GM21423 (cell line): Measurements from ENCODE around the gene CDC37.

Source experiments
- ATAC-seq: cut with Tn5 transposase; IDR thresholded peaks from one replicate; pipeline ENCODE4 v1.9.1; 2021; ENCODE audit warnings: mild to moderate bottlenecking, moderate library complexity; ENCODE audit not compliant: unreplicated experiment

The CDC37 gene

DNA sequence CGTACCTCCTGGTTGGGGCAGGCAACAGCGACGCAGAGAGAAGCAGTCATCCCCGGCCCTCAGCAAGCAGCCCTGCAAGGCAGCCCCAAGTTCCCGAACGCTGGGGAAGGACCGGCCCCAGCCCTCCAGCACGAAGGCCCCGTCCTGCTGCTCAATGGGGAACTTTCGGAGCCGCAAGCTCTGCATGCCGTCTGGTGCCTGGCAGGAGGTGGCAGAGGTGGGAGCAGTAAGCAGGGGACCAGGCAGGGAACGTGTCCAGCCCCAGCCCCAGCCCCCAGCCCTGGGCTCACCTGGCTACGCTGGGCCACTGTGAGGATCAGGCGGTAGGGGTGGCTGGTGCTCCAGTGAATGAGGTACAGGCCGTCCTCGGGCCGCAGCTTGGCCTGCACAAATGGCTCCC, 41.1 kb downstream of the CDC37 start:
- no peak for ATAC-seq

DNA sequence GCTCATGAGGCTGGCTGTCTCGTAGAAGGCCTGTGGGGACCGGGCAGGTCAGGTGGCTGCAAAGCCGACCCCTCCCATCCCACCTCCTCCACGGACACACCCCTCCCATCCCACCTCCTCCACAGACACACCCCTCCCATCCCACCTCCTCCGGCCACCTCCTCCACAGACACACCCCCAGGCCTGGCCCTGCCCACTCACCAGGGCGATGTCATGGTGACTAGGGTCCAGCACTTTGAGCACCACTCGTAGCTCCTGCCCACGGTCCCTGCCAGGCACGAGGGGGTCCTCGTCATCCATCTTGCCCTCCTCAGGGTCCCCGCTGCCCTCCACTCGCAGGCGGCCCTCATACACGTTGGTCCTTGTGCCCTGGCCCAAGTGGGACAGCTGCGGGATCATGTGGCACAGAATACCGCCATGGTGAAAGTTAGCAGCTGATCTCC, 41.8 kb downstream of the CDC37 start:
- no peak for ATAC-seq

DNA sequence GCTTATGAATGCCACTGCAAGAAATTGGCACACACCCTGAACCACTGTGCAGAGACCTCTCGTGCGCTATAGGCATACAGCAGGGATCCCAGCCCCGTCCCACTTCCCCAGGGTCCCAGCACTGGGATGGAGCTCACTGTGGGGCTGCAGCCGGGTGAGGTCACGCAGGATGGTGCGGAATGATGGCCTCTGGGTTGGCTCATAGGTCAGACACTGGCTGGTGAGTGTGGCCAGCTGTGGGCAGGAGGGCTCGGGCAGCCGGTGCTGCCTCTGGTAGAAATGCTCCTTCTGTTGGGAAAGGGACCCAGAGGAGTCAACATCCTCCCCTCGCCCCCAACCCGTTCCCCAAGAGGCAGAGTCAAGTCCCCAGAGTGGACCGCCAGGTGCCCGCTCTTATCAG, 46.9 kb downstream of the CDC37 start:
- ATAC-seq = no peak

GRCh38 chr19:10353793-10354391, 49.5 kb downstream of the CDC37 start:
- no peak for ATAC-seq

DNA sequence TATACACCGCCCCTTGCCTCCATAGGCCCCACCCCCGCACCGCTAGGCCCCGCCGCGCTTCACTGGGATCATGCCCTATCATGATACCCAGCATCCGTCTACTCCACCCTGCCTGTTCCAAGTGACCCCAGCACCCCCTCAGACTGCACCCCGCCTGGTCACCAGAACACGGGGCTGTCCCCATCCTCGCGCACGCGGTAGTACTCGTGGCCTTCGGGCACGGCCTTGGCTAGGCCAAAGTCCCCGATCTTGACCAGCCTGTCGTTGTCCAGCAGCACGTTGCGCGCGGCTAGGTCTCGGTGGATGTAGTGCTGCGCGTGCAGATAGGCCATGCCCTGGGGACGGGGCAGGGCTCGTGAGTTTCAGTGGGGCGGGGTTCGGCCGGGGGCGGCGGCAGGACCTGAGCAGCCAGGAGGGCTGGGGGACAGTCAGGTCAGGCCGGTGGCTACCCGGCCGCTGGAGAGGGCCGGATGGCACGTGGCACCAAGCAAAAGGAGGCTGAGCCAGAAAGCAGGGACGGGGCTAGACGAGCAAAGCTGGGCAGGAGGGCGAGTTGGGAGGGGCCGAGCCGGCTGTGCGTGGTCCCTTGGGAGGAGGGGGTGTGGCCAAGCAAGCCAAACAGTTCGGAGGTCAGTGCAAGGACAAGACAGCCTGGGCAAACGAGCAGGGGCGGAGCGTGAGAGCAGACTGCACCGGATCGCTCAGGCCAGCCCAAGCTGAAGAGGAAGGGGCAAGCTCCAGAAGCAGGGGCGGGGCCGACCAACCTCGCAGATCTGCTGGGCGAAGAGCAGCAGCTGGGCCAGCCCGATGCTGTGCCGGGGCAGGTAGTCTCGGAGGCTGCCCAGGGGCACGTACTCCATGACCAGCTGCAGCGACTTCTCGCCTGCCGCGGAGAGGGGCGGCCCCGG, 50.3 kb downstream of the CDC37 start:
- ATAC-seq = no peak

GRCh38 chr19:10346509-10346908, 56.8 kb downstream of the CDC37 start:
- no peak for ATAC-seq

DNA sequence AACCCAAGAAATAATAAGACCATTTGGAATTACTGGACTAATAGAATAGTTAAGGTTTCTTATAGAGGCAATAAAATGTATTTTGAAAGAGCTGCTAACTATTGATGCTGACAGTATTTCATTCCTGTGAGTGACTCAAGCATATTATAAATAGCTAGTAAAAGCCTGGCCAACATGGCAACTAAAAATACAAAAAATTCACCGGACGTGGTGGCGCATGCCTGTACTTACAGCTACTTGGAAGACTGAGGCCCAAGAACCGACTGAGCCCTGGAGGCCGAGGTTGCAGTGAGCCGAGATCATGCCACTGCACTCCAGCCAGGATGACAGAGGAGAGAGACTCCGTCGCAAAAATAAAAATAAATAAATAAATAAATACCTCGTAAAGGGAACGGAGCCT, 58.6 kb downstream of the CDC37 start:
- ATAC-seq = no peak

DNA sequence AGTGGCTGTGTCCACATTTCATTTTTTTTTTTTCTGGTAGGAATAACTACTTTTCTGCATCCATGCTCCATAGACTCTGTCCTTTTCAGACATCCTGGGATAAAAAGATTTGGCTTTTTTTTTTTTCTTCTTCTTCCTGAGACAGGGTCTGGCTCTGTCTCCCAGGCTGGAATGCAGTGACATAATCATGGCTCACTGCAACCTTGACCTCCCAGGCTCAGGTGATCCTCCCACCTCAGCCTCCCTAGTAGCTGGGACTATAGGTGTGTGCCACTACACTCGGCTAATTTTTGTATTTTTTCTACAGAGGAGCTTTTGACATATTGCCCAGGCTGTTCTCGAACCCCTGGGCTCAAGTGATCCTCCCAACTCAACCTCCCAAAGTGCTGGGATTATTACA, 59.8 kb downstream of the CDC37 start:
- no peak for ATAC-seq
